Stimulated activated CD8-positive, alpha-beta memory T cell treated with anti-CD3 and anti-CD28 coated beads, Interleukin-4, amount 100 ng/mL, for 1 hour (primary cell): ENCODE data around the gene PRRG3.

Experiments used
- DNase-seq, 2 donors: peaks; one replicate each; pipeline ENCODE4 v3.0.0-alpha.2; 2020; ENCODE audit warnings: low read depth in 2 of 2, low spot score in 1 of 2

Gene PRRG3

DNA sequence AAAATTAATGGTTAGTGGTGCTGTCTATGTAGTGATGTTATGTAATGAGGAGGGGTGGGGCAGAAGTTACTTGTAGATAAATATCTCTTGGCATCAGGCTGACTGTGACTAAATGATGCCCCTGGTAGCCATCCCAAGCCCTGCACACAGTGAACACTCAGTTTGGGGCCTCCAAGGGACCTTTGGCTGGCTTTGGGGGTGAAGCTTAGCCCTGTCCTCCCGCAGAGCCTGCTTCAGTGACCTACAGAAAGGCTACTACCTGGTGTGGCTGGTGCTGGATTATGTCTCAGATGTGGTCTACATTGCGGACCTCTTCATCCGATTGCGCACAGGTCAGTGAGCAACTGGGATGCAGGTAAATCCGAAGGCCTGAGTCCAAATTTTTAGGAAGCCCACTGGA, 47.1 kb downstream of the PRRG3 start:
- DNase-seq, result no peak

DNA sequence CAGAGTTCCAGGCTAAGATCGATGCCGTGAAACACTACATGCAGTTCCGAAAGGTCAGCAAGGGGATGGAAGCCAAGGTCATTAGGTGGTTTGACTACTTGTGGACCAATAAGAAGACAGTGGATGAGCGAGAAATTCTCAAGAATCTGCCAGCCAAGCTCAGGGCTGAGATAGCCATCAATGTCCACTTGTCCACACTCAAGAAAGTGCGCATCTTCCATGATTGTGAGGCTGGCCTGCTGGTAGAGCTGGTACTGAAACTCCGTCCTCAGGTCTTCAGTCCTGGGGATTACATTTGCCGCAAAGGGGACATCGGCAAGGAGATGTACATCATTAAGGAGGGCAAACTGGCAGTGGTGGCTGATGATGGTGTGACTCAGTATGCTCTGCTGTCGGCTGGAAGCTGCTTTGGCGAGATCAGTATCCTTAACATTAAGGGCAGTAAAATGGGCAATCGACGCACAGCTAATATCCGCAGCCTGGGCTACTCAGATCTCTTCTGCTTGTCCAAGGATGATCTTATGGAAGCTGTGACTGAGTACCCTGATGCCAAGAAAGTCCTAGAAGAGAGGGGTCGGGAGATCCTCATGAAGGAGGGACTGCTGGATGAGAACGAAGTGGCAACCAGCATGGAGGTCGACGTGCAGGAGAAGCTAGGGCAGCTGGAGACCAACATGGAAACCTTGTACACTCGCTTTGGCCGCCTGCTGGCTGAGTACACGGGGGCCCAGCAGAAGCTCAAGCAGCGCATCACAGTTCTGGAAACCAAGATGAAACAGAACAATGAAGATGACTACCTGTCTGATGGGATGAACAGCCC, 48.6 kb downstream of the PRRG3 start:
- no peak for DNase-seq

GRCh38 chrX:151745651-151746050, 50.4 kb downstream of the PRRG3 start:
- DNase-seq, result no peak

- DNase-seq, result no peak
These were observed 51.2 kb downstream of the PRRG3 start for GRCh38 chrX:151746502-151746901.

DNA sequence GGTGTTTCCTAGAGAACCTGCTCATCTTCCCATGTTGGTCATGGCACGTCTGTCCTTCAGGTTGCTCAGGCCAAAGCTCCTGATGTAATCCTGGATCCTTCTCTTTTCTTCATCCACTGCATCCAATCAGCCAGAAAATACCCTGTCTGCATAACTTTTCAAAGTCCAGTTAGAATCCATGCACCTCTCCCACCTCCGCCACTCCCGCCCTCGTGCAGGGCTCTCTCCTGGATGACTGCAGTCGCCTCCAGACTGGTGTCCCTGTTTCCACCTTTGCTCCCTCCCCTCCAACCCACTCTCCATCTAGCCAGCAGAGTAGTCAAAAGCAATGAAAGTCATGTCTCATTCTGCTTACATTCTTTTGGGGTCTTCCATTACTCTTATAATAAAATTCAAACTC, 55.3 kb downstream of the PRRG3 start:
- no peak for DNase-seq

DNA sequence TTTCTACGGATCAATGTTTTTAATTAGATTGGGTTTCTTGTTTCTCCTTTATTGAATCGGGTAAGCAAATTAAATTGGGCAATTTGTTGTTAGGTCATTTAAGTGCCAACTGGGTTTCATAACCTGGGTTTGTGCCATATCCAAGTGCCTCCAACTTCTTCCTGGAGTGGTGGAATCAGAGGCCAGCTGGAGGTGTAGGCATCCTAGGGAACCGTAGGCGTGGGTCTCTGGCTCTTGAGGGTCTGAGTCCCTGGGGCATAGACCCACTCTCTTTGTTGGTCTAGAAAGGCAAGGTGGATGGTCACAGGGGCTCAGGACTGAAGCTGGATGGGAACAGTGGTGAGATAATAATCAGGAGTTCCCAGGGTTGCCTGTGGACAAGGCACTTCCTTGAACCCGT, 57.6 kb downstream of the PRRG3 start:
- no peak for DNase-seq

- DNase-seq, result no peak
These were observed 58.2 kb downstream of the PRRG3 start for GRCh38 chrX:151753313-151754046.

- no peak for DNase-seq
These were observed 58.8 kb downstream of the PRRG3 start for GRCh38 chrX:151754047-151754429.

DNA sequence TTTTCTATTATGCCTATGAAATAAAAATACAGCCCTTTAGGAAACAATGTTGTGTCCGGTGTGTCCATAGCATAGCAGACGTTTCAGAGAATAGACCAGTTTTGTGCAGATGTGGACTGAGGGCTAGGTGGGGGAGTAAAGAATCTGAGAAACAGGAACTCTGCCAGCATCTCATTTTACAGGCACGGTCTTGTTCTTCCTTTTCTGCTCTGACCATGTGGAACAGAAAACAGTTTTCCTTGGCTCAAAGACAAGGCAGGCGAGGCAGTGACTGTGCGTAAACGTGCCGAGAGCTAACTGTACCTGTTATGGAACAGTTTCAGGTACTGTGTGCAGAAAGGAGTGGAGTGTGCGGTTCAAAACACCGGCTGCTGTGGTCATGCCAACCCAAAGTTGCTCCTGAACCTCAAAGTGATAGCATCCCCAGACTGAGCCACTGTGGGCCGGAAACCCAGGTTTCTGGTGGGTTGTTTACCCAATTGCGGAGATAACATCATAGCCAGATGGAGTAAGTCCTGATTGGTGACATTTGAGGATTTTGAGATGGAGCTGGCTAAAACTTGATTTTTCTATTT, 59.5 kb downstream of the PRRG3 start:
- DNase-seq, result no peak
